GM12878 (cell line): ENCODE data around the gene WARS2. TPM values are rescaled to one million over a fixed set of nuclear protein-coding genes. Genes with fewer than 3 reads are reported as not detected.

Source experiments
- ATAC-seq: fragments of 200-7000 bp; cut with Tn5 transposase; 3 replicates; pipeline ENCODE4 v1.9.1; 2020; ENCODE audit warnings: mild to moderate bottlenecking, moderate library complexity
- BruUV-seq: library from RNA; stranded (reverse); fragments of 400-500 nt; replicated peaks from 2 replicates; lab custom pipeline; 2021; lab: Mats Ljungman, UMichigan
- CTCF ChIA-PET: fragments of 300-600 bp; sonication (Branson Sonifier 250); formaldehyde crosslinking; extraction: SDS; loops from one replicate; lab custom pipeline; 2021; ENCODE audit warnings: inconsistent platforms; lab: Yijun Ruan, JAX
- POLR2A ChIA-PET: fragments of 350-600 bp; formaldehyde crosslinking; extraction: SDS; loops from one replicate; lab custom pipeline; 2021; ENCODE audit warnings: inconsistent platforms; lab: Charles Lee
- RAD21 ChIA-PET: fragments of 300-600 bp; sonication (Branson Sonifier 250); formaldehyde crosslinking; loops from one replicate; lab custom pipeline; 2023; ENCODE audit warnings: antibody characterized with exemption; ENCODE audit not compliant: unreplicated experiment; lab: Charles Lee
- SMC1A ChIA-PET: fragments of 300-600 bp; sonication (Branson Sonifier 250); formaldehyde crosslinking; loops from one replicate; lab custom pipeline; 2023; ENCODE audit not compliant: unreplicated experiment, uncharacterized antibody; lab: Charles Lee
- DNase-seq: peaks from one replicate; pipeline ENCODE4 v3.0.0-alpha.2; 2011; ENCODE audit warnings: low read depth, low spot score
- FAIRE-seq: peaks from 3 replicates; lab custom pipeline; 2011; peaks lifted over from hg19 to GRCh38; lab: Jason Lieb, UNC
- H2AFZ ChIP-seq: 2 replicates; pipeline ENCODE4 v1.6.0; 2011; ENCODE audit warnings: low read depth, low read length, control low read depth; ENCODE audit not compliant: control insufficient read depth
- H3K27ac ChIP-seq: 2 replicates; pipeline ENCODE4 v1.5.1; 2011; ENCODE audit warnings: control low read depth; ENCODE audit not compliant: control insufficient read depth, insufficient read depth
- H3K27me3 ChIP-seq, 2 experiments: replicated peaks in 1 of 2; 2 replicates each; pipeline versions ENCODE4 v1.6.0 to v1.6.1; 2011; ENCODE audit warnings: low read length in 1 of 2; ENCODE audit not compliant: control insufficient read depth in 2 of 2, insufficient read depth in 2 of 2
- H3K36me3 ChIP-seq, 2 experiments: 2 replicates each; pipeline ENCODE4 v1.5.1; 2011; ENCODE audit warnings: low read length in 1 of 2; ENCODE audit not compliant: control insufficient read depth in 2 of 2, insufficient read depth in 2 of 2
- H3K4me1 ChIP-seq: 2 replicates; pipeline ENCODE4 v1.6.1; 2011; ENCODE audit warnings: mild to moderate bottlenecking, low read length, moderate library complexity, mixed read lengths; ENCODE audit not compliant: control insufficient read depth, insufficient read depth
- H3K4me2 ChIP-seq: 2 replicates; pipeline ENCODE4 v1.6.0; 2011; ENCODE audit warnings: control low read depth; ENCODE audit not compliant: control insufficient read depth, insufficient read depth
- H3K4me3 ChIP-seq: fragments of 200-600 bp; sonication (generic); 2 replicates; pipeline ENCODE4 v1.5.1; 2016
- H3K79me2 ChIP-seq: 2 replicates; pipeline ENCODE4 v1.6.0; 2011; ENCODE audit warnings: low read length; ENCODE audit not compliant: control insufficient read depth, insufficient read depth
- H3K9ac ChIP-seq: 2 replicates; pipeline ENCODE4 v1.8.0; 2011; ENCODE audit warnings: low read length, control low read depth, mixed read lengths; ENCODE audit not compliant: control insufficient read depth, insufficient read depth
- H3K9me3 ChIP-seq: replicated peaks from 3 replicates; pipeline ENCODE4 v1.5.1; 2011; ENCODE audit warnings: mild to moderate bottlenecking, low read length; ENCODE audit not compliant: control insufficient read depth, insufficient read depth
- H4K20me1 ChIP-seq: 2 replicates; pipeline ENCODE4 v1.6.0; 2011; ENCODE audit not compliant: control insufficient read depth, insufficient read depth
- ASH2L ChIP-seq: fragments of 300-600, 200-600 bp; sonication (generic); IDR thresholded peaks from 2 replicates; pipeline ENCODE4 v1.6.1; 2017; ENCODE audit warnings: low read depth, mild to moderate bottlenecking, borderline replicate concordance
- ATF7 ChIP-seq: fragments of 450-650 bp; IDR thresholded peaks from 2 replicates; pipeline ENCODE4 v1.6.1; 2016; ENCODE audit warnings: low read depth, mild to moderate bottlenecking
- BCL11A ChIP-seq: IDR thresholded peaks from 2 replicates; pipeline ENCODE4 v1.6.1; 2011; ENCODE audit warnings: low read depth, low read length
- BRCA1 ChIP-seq: IDR thresholded peaks from 2 replicates; pipeline ENCODE4 v1.6.1; 2011; ENCODE audit warnings: low read depth, low read length, improper control_type of control experiment
- CBX5 ChIP-seq: sonication (generic); IDR thresholded peaks from 2 replicates; pipeline ENCODE4 v1.6.1; 2016; ENCODE audit warnings: low read depth, moderate library complexity, mild to moderate bottlenecking, inconsistent platforms
- EED ChIP-seq: sonication (generic); IDR thresholded peaks from 2 replicates; pipeline ENCODE4 v1.6.1; 2016; ENCODE audit warnings: antibody characterized with exemption, low read depth
- EP300 ChIP-seq, 2 experiments: fragments of 150-350 bp in 1 of 2; IDR thresholded peaks; 2 replicates each; pipeline ENCODE4 v1.6.1; 2011 to 2012; ENCODE audit warnings: low read depth in 2 of 2, low read length in 2 of 2, borderline replicate concordance in 1 of 2, improper control_type of control experiment in 1 of 2, inconsistent platforms in 1 of 2; ENCODE audit not compliant: control insufficient read depth in 1 of 2
- GATAD2B ChIP-seq: fragments of 450-650 bp; conservative IDR thresholded peaks from 2 replicates; pipeline ENCODE4 v1.6.1; 2017; ENCODE audit warnings: low read depth, mild to moderate bottlenecking, moderate library complexity
- HSF1 ChIP-seq: fragments of 150-350 bp; IDR thresholded peaks from 2 replicates; pipeline ENCODE4 v1.6.1; 2014; ENCODE audit warnings: mild to moderate bottlenecking, low read depth, low read length
- MYB ChIP-seq: fragments of 150-350 bp; IDR thresholded peaks from 2 replicates; pipeline ENCODE4 v1.6.1; 2014; ENCODE audit warnings: mild to moderate bottlenecking, low read depth, low read length, borderline replicate concordance
- NR2C1 ChIP-seq: fragments of 450-650 bp; IDR thresholded peaks from 2 replicates; pipeline ENCODE4 v1.6.1; 2017; ENCODE audit warnings: antibody characterized with exemption, mild to moderate bottlenecking, moderate library complexity
- POU2F2 ChIP-seq: IDR thresholded peaks from 3 replicates; pipeline ENCODE4 v1.6.1; 2011; ENCODE audit warnings: low read depth, mild to moderate bottlenecking, low read length, borderline replicate concordance
- REST ChIP-seq: IDR thresholded peaks from 2 replicates; pipeline ENCODE4 v1.6.1; 2012; ENCODE audit warnings: mild to moderate bottlenecking, low read depth, low read length
- SRF ChIP-seq, 2 experiments: IDR thresholded peaks; 2 replicates each; pipeline ENCODE4 v1.6.1; 2011; ENCODE audit warnings: low read depth in 2 of 2, low read length in 2 of 2, mild to moderate bottlenecking in 1 of 2, moderate library complexity in 1 of 2
- TARDBP ChIP-seq: IDR thresholded peaks from 2 replicates; pipeline ENCODE4 v1.6.1; 2016; ENCODE audit warnings: borderline replicate concordance
- TCF3 ChIP-seq: IDR thresholded peaks from 2 replicates; pipeline ENCODE4 v1.6.1; 2012; ENCODE audit warnings: low read depth, mild to moderate bottlenecking, low read length, borderline replicate concordance; ENCODE audit not compliant: insufficient read depth
- WGBS: methylation state at CpG from one replicate; pipeline ENCODE4 v1.1.6; 2016; ENCODE audit warnings: low lambda C conversion rate; ENCODE audit not compliant: insufficient replicate concordance, insufficient coverage; ENCODE audit errors: missing lambda C conversion rate; 5-methylcytosine and 5-hydroxymethylcytosine counted together
- in situ Hi-C: fragments of 300-500 bp; cut with MboI; formaldehyde crosslinking; loops from 9 replicates; pipeline ENCODE4 v1.14.3; 2018; ENCODE audit warnings: mixed read lengths
- intact Hi-C: fragments of 100-400 bp; cut with micrococcal nuclease; formaldehyde crosslinking; loops from one replicate; pipeline ENCODE4 v1.14.2; 2022; ENCODE audit not compliant: unreplicated experiment
- polyA plus RNA-seq, 11 experiments: library from polyadenylated mRNA; depleted of rRNA in 4 of 11; unstranded in 6 of 11; stranded (reverse) in 5 of 11; fragments of >200 nt; fragmentation: Nextera tagmentation in 4 of 11; fragmentation: Illumina TruSeq in 1 of 11; extraction: Ambion mirVana in 4 of 11; extraction: Trizol in 1 of 11; gene quantifications; 1 replicate in 1 of 11; 2 replicates in 10 of 11; pipeline versions ENCODE4 v1.2.1 to v1.2.3, GENCODE V29; 2011 to 2016; ENCODE audit warnings: inconsistent platforms in 2 of 11, missing spikeins in 2 of 11, low read depth in 1 of 11
- total RNA-seq, 4 experiments: library from RNA; depleted of rRNA in 3 of 4; stranded (reverse); fragments of >200 nt in 3 of 4; fragmentation: Illumina TruSeq in 1 of 4; extraction: Trizol in 1 of 4; gene quantifications; 2 replicates each; pipeline versions ENCODE4 v1.2.1 to v1.2.3, GENCODE V29; 2013 to 2021

Gene WARS2
- total and polyA plus RNA-seq, 10 of the 15 experiments (the other 5 are each of a cell fraction or from before 2014, with no cell fraction given) = 5.5 to 22.2 (median 14.4) TPM

GRCh38 chr1:119055568-119055967 lies 84.9 kb downstream of the WARS2 start:
- no peak overlapping the region for H3K4me3 ChIP-seq
- POLR2A ChIA-PET = no interaction called here
- in situ Hi-C loops = no loop called here
- CTCF ChIA-PET = interaction anchor here (1.2 kb wide), 1 partner anchor 85 kb away, joined by 4 read pairs; the partner anchor contains the start of gene WARS2
- H3K4me1 ChIP-seq = no peaks in the 10 kb centered on the region
- RAD21 ChIA-PET = no interaction called here
- no peaks in the 10 kb centered on the region for H3K9me3 ChIP-seq
- no peak overlapping the region for H3K27ac ChIP-seq
- no TSS peak for BruUV-seq
- WGBS = 96% methylated on average over 2 of the region's 2 CpGs
- ATAC-seq = no peak
- no peak for DNase-seq
- H3K79me2 ChIP-seq = no peaks in the 10 kb centered on the region
- H3K4me2 ChIP-seq = no peak overlapping the region
- TF ChIP-seq POU2F2 (no peak), TCF3 (no peak), SRF (IDR thresholded peaks at IDR 0.05; ENCODE audit: low read depth in 2 of 2, low read length in 2 of 2) (no peak), EED (no peak), MYB (no peak), REST (no peak), ATF7 (no peak), TARDBP (no peak), BCL11A (no peak), EP300 (IDR thresholded peaks at IDR 0.05; ENCODE audit: borderline replicate concordance in 1 of 2, control insufficient read depth in 1 of 2, low read depth in 2 of 2, low read length in 2 of 2) (no peak), ASH2L (no peak), HSF1 (no peak), GATAD2B (no peak), NR2C1 (no peak), BRCA1 (no peak), CBX5 (no peak)
- no peak overlapping the region for H3K9ac ChIP-seq
- H4K20me1 ChIP-seq = no peaks in the 10 kb centered on the region
- no peak for FAIRE-seq
- H3K27me3 ChIP-seq = no peaks in the 10 kb centered on the region
- intact Hi-C loops = no loop called here
- SMC1A ChIA-PET = no interaction called here
- H3K36me3 ChIP-seq = no peaks in the 10 kb centered on the region
- no peak overlapping the region for H2AFZ ChIP-seq
